HG03521 (cell line): ENCODE measurements around the gene ARHGEF28.

Source experiments
- ATAC-seq: cut with Tn5 transposase; IDR thresholded peaks from one replicate; pipeline ENCODE4 v1.9.1; 2021; ENCODE audit warnings: mild to moderate bottlenecking, moderate library complexity; ENCODE audit not compliant: unreplicated experiment

Gene ARHGEF28

GRCh38 chr5:73954381-73954780 lies 328.4 kb downstream of the ARHGEF28 start:
- no peak for ATAC-seq

GRCh38 chr5:73955271-73955846 lies 329.4 kb downstream of the ARHGEF28 start:
- ATAC-seq: no peak

GRCh38 chr5:73957397-73958001 lies 331.5 kb downstream of the ARHGEF28 start:
- no peak for ATAC-seq

- no peak for ATAC-seq
Observed at GRCh38 chr5:73958037-73958436, 332.0 kb downstream of the ARHGEF28 start.

GRCh38 chr5:73960023-73960422 lies 334.0 kb downstream of the ARHGEF28 start:
- ATAC-seq: no peak

GRCh38 chr5:73960426-73960825 lies 334.4 kb downstream of the ARHGEF28 start:
- ATAC-seq: no peak

- no peak for ATAC-seq
Observed at GRCh38 chr5:73962801-73963425, 336.9 kb downstream of the ARHGEF28 start.

GRCh38 chr5:73964352-73964865 lies 338.4 kb downstream of the ARHGEF28 start:
- ATAC-seq: no peak

GRCh38 chr5:73966451-73966850 lies 340.5 kb downstream of the ARHGEF28 start:
- no peak for ATAC-seq

GRCh38 chr5:73967347-73967746 lies 341.4 kb downstream of the ARHGEF28 start:
- no peak for ATAC-seq

- no peak for ATAC-seq
Observed at GRCh38 chr5:73968246-73968645, 342.2 kb downstream of the ARHGEF28 start.

GRCh38 chr5:73968729-73969128 lies 342.7 kb downstream of the ARHGEF28 start:
- no peak for ATAC-seq

GRCh38 chr5:73969195-73970036 lies 343.4 kb downstream of the ARHGEF28 start:
- no peak for ATAC-seq

GRCh38 chr5:73971326-73971725 lies 345.3 kb downstream of the ARHGEF28 start:
- ATAC-seq: no peak

GRCh38 chr5:73973135-73973534 lies 347.1 kb downstream of the ARHGEF28 start:
- ATAC-seq: no peak

GRCh38 chr5:73974871-73975360 lies 348.9 kb downstream of the ARHGEF28 start:
- ATAC-seq: no peak

- no peak for ATAC-seq
Observed at GRCh38 chr5:73975845-73976244, 349.8 kb downstream of the ARHGEF28 start.

- ATAC-seq: no peak
Observed at GRCh38 chr5:73977146-73977545, 351.1 kb downstream of the ARHGEF28 start.

- no peak for ATAC-seq
Observed at GRCh38 chr5:73979321-73979720, 353.3 kb downstream of the ARHGEF28 start.

- no peak for ATAC-seq
Observed at GRCh38 chr5:73981704-73982103, 355.7 kb downstream of the ARHGEF28 start.

- no peak for ATAC-seq
Observed at GRCh38 chr5:73983644-73984043, 357.6 kb downstream of the ARHGEF28 start.
